Keratinocyte (primary cell): ENCODE measurements around the gene RGS7BP. TPM values are rescaled to one million over a fixed set of nuclear protein-coding genes. Genes with fewer than 3 reads are reported as not detected.

Source experiments
- DNase-seq: peaks from one replicate; pipeline ENCODE4 v3.0.0-alpha.2; 2011; ENCODE audit warnings: low read depth, missing footprints, low spot score
- FAIRE-seq: peaks from 2 replicates; lab custom pipeline; 2011; peaks lifted over from hg19 to GRCh38; lab: Jason Lieb, UNC
- H2AFZ ChIP-seq: 2 replicates; pipeline ENCODE4 v1.6.0; 2012; ENCODE audit warnings: low read length, control low read depth, inconsistent platforms; ENCODE audit not compliant: control insufficient read depth
- H3K27ac ChIP-seq: 2 replicates; pipeline ENCODE4 v1.5.1; 2011; ENCODE audit warnings: low read length; ENCODE audit not compliant: control insufficient read depth, insufficient read depth
- H3K27me3 ChIP-seq: 3 replicates; pipeline ENCODE4 v1.6.0; 2011; ENCODE audit warnings: low read length; ENCODE audit not compliant: control insufficient read depth, insufficient read depth; ENCODE audit errors: extremely low read depth
- H3K36me3 ChIP-seq, 2 experiments: 2 replicates in 1 of 2; 3 replicates in 1 of 2; pipeline ENCODE4 v1.5.1; 2011; ENCODE audit warnings: low read length in 2 of 2, mild to moderate bottlenecking in 1 of 2; ENCODE audit not compliant: control insufficient read depth in 2 of 2, insufficient read depth in 2 of 2; ENCODE audit errors: extremely low read depth in 1 of 2
- H3K4me1 ChIP-seq: 3 replicates; pipeline ENCODE4 v1.5.1; 2011; ENCODE audit warnings: low read length; ENCODE audit not compliant: control insufficient read depth, insufficient read depth; ENCODE audit errors: extremely low read depth
- H3K4me2 ChIP-seq: 3 replicates; pipeline ENCODE4 v1.6.0; 2011; ENCODE audit warnings: low read depth, low read length; ENCODE audit not compliant: control insufficient read depth, insufficient read depth; ENCODE audit errors: extremely low read depth
- H3K4me3 ChIP-seq, 3 experiments: fragments of 200-600 bp in 1 of 3; sonication (generic) in 1 of 3; 2 replicates in 2 of 3; 3 replicates in 1 of 3; pipeline ENCODE4 v1.5.1; 2011 to 2016; ENCODE audit warnings: low read length in 3 of 3, mild to moderate bottlenecking in 3 of 3, control low read depth in 2 of 3, inconsistent platforms in 1 of 3, low read depth in 1 of 3, mixed read lengths in 1 of 3, mixed run types in 1 of 3, moderate library complexity in 1 of 3; ENCODE audit not compliant: control insufficient read depth in 2 of 3, insufficient read depth in 2 of 3; ENCODE audit errors: extremely low read depth in 1 of 3
- H3K79me2 ChIP-seq: 2 replicates; pipeline ENCODE4 v1.6.0; 2012; ENCODE audit warnings: low read length; ENCODE audit not compliant: control insufficient read depth, insufficient read depth
- H3K9ac ChIP-seq: 3 replicates; pipeline ENCODE4 v1.6.0; 2011; ENCODE audit warnings: low read length; ENCODE audit not compliant: control insufficient read depth, insufficient read depth; ENCODE audit errors: extremely low read depth
- H3K9me1 ChIP-seq: 3 replicates; pipeline ENCODE4 v1.6.0; 2011; ENCODE audit warnings: low read length; ENCODE audit not compliant: control insufficient read depth, insufficient read depth; ENCODE audit errors: extremely low read depth
- H3K9me3 ChIP-seq: 2 replicates; pipeline ENCODE4 v1.5.1; 2012; ENCODE audit warnings: low read depth, low read length; ENCODE audit not compliant: control insufficient read depth
- H4K20me1 ChIP-seq: 3 replicates; pipeline ENCODE4 v1.6.0; 2011; ENCODE audit warnings: low read length; ENCODE audit not compliant: control insufficient read depth, insufficient read depth; ENCODE audit errors: extremely low read depth
- CTCF ChIP-seq, 3 experiments: IDR thresholded peaks in 1 of 3; conservative IDR thresholded peaks in 1 of 3; optimal IDR thresholded peaks in 1 of 3; 2 replicates in 2 of 3; 3 replicates in 1 of 3; pipeline versions ENCODE3 to v1.5.1; 2011; ENCODE audit warnings: low read length in 3 of 3, mild to moderate bottlenecking in 3 of 3, moderate library complexity in 2 of 3, control low read depth in 1 of 3, inconsistent platforms in 1 of 3; ENCODE audit not compliant: insufficient read depth in 2 of 3; ENCODE audit errors: extremely low read depth in 1 of 3
- EZH2 ChIP-seq: IDR thresholded peaks from one replicate; pipeline ENCODE4 v1.6.1; 2012; ENCODE audit warnings: inconsistent platforms, mild to moderate bottlenecking, low read length, moderate library complexity
- dilution Hi-C: fragments of 300-500 bp; cut with MboI; formaldehyde crosslinking; loops from one replicate; pipeline ENCODE4 v1.7.0; 2020; ENCODE audit warnings: low sequenced_read_pairs; ENCODE audit not compliant: extremely low pct_ligation_motif_present
- polyA plus RNA-seq, 5 experiments: library from polyadenylated mRNA; depleted of rRNA in 3 of 5; stranded (reverse) in 3 of 5; stranded (forward) in 1 of 5; unstranded in 1 of 5; fragments of >200 nt; gene quantifications; 1 replicate in 1 of 5; 2 replicates in 3 of 5; 3 replicates in 1 of 5; pipeline versions ENCODE4 v1.2.1 to v1.2.3, GENCODE V29; 2011 to 2012; ENCODE audit warnings: missing spikeins in 2 of 5, low read depth in 1 of 5, low replicate concordance in 1 of 5

The RGS7BP gene
- polyA plus RNA-seq, 1 donor (not counting 4 experiments of a cell fraction or from before 2014, with no cell fraction given), result not detected

- FAIRE-seq (no peak), DNase-seq (no peak)
- no peaks in the 10 kb centered on the region for H3K36me3 ChIP-seq
Observed at GRCh38 chr5:64606926-64607325, 101.1 kb downstream of the RGS7BP start.

GRCh38 chr5:64612344-64612961 is 106.6 kb downstream of the RGS7BP start:
- Histone ChIP-seq H3K9me1 (no peaks in the 10 kb centered on the region), H4K20me1 (no peaks in the 10 kb centered on the region), H3K4me2 (no peak overlapping the region), H3K27me3 (no peaks in the 10 kb centered on the region), H3K36me3 (no peaks in the 10 kb centered on the region), H3K27ac (no peak overlapping the region), H3K9me3 (no peaks in the 10 kb centered on the region), H3K4me1 (no peaks in the 10 kb centered on the region), H3K9ac (no peak overlapping the region), H3K4me3 (no peak overlapping the region), H2AFZ (peak overlapping the region; percentile 34), H3K79me2 (no peaks in the 10 kb centered on the region)
- FAIRE-seq (peak; percentile 91), DNase-seq (no peak)
- TF ChIP-seq CTCF (optimal IDR thresholded peaks at IDR 0.05 in 1 of 3, IDR thresholded peaks at IDR 0.05 in 1 of 3, conservative IDR thresholded peaks at IDR 0.05 in 1 of 3; ENCODE audit: extremely low read depth in 1 of 3, insufficient read depth in 2 of 3, low read length in 3 of 3) (peak; percentile 65 to 78 (median 74)), EZH2 (no peak)
- dilution Hi-C loops, result no loop called here

More at GRCh38 chr5:64606926-64607325, 101.1 kb downstream of the RGS7BP start:
- H3K9me1 ChIP-seq, result no peaks in the 10 kb centered on the region
- H3K4me2 ChIP-seq, result no peak overlapping the region
- H3K27me3 ChIP-seq, result no peaks in the 10 kb centered on the region
- TF ChIP-seq EZH2 (no peak), CTCF (optimal IDR thresholded peaks at IDR 0.05 in 1 of 3, IDR thresholded peaks at IDR 0.05 in 1 of 3, conservative IDR thresholded peaks at IDR 0.05 in 1 of 3; ENCODE audit: extremely low read depth in 1 of 3, insufficient read depth in 2 of 3, low read length in 3 of 3) (no peak)
- H3K4me3 ChIP-seq, result no peak overlapping the region
- H3K4me1 ChIP-seq, result no peaks in the 10 kb centered on the region
- no peak overlapping the region for H3K27ac ChIP-seq
- no peak overlapping the region for H3K9ac ChIP-seq
- no peaks in the 10 kb centered on the region for H3K9me3 ChIP-seq
- dilution Hi-C loops, result no loop called here
- H4K20me1 ChIP-seq, result no peaks in the 10 kb centered on the region
- no peaks in the 10 kb centered on the region for H3K79me2 ChIP-seq
- no peak overlapping the region for H2AFZ ChIP-seq
